NT2/D1 (cell line): ENCODE measurements around the gene SPA17.

Source experiments
- YY1 ChIP-seq: IDR thresholded peaks from 2 replicates; pipeline ENCODE4 v1.6.1; 2011; ENCODE audit not compliant: insufficient read length, insufficient read depth
- ZNF274 ChIP-seq: IDR thresholded peaks from 2 replicates; pipeline ENCODE4 v1.6.1; 2011; ENCODE audit warnings: mild to moderate bottlenecking, low read depth, low read length

DNA sequence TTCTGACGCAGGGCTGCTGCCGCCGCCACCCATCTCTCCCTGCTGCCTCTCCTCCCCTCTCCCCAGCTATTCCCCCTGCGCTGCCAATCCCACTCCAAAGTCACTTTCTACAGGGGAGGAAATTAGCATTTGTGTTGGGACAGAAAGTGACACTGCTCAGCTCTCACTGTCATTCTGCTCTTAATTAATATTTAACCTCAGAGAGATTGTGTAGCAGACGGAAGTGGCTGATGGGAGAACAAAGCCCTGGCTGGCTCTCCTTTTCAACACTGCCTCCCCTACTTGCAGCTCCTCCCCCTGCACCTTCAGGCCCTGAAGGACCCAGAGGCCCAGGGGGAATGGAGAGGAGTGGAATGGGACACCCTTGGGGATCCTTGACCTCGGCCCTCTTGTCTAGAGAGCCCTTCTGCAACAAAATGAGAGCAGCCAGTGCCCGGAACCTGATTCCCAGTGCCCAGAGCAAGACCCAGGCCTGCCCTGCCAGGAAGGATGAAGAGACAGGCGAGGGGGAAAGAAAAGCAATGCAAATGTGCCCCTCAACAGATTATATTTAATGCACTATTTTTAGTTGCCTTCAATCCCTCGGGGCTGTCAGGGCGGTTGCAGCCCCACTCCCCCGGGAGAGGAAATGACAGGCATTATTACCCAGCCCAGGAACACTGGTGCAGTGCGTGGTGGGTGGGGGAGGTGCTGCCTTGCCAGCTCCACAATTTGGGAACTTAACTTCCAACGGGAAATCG is 51.4 kb downstream of the SPA17 start:
- TF ChIP-seq YY1 (no peak), ZNF274 (no peak)
